Heart left ventricle (tissue), 16 donors: ENCODE results near the gene MEGF9. TPM values are rescaled to one million over a fixed set of nuclear protein-coding genes. Genes with fewer than 3 reads are reported as not detected.

Experiments
- ATAC-seq, 4 donors: fragments of 200-7000 bp; cut with Tn5 transposase; one replicate each; pipeline ENCODE4 v1.9.1; 2020 to 2022; ENCODE audit warnings: moderate library complexity in 4 of 4, mild to moderate bottlenecking in 3 of 4, moderate number of reproducible peaks in 1 of 4
- DNase-seq, 5 donors: peaks; one replicate each; pipeline ENCODE4 v3.0.0-alpha.2; 2020
- H3K27ac ChIP-seq, 12 donors: fragments of 200-600 bp; sonication (generic) in 4 of 12; one replicate each; pipeline versions ENCODE4 v1.5.0 to v1.8.0; 2016 to 2022; ENCODE audit warnings: mild to moderate bottlenecking in 2 of 12
- H3K27me3 ChIP-seq, 9 donors: fragments of 200-600 bp; sonication (generic) in 2 of 9; one replicate each; pipeline versions ENCODE4 v1.5.1 to v1.8.0; 2016 to 2022; ENCODE audit warnings: mild to moderate bottlenecking in 3 of 9
- H3K36me3 ChIP-seq, 9 donors: fragments of 200-600 bp; sonication (generic) in 2 of 9; one replicate each; pipeline versions ENCODE4 v1.5.0 to v1.8.0; 2018 to 2022; ENCODE audit warnings: mild to moderate bottlenecking in 2 of 9
- H3K4me1 ChIP-seq, 12 donors: fragments of 200-600 bp; sonication (generic) in 4 of 12; one replicate each; pipeline versions ENCODE4 v1.5.0 to v1.8.0; 2016 to 2022; ENCODE audit warnings: mild to moderate bottlenecking in 3 of 12
- H3K4me3 ChIP-seq, 12 donors: fragments of 200-600 bp; sonication (generic) in 4 of 12; one replicate each; pipeline versions ENCODE4 v1.5.0 to v1.8.0; 2017 to 2022; ENCODE audit warnings: mild to moderate bottlenecking in 9 of 12, moderate library complexity in 4 of 12
- H3K9me3 ChIP-seq, 12 donors: fragments of 200-600 bp; sonication (generic) in 4 of 12; one replicate each; pipeline versions ENCODE4 v1.5.0 to v1.8.0; 2016 to 2022; ENCODE audit warnings: mild to moderate bottlenecking in 1 of 12
- CTCF ChIP-seq, 12 donors: fragments of 200-600 bp; sonication (generic) in 4 of 12; IDR thresholded peaks; one replicate each; pipeline versions ENCODE4 v1.5.0 to v1.8.0; 2018 to 2022; ENCODE audit warnings: antibody characterized with exemption in 12 of 12, mild to moderate bottlenecking in 5 of 12
- POLR2A ChIP-seq, 2 donors: fragments of 450-650 bp; IDR thresholded peaks; one replicate each; pipeline ENCODE4 v1.6.1; 2017; ENCODE audit warnings: antibody characterized with exemption in 2 of 2, mild to moderate bottlenecking in 2 of 2, moderate library complexity in 2 of 2
- WGBS, 4 donors: extraction: QIAGEN DNeasy Blood & Tissue Kit in 2 of 4; methylation state at CpG; one replicate each; pipeline versions ENCODE4 v1.1.5 to v1.1.7; 2013 to 2018; 5-methylcytosine and 5-hydroxymethylcytosine counted together
- intact Hi-C, 10 donors: fragments of 100-400 bp; cut with DNase I; formaldehyde crosslinking; loops; one replicate each; pipeline versions ENCODE4 v1.11.1 to v1.14.2; 2022
- polyA plus RNA-seq, 2 donors: library from polyadenylated mRNA; stranded (reverse); fragments of 200-250 nt; gene quantifications; one replicate each; pipeline ENCODE4 v1.2.3, GENCODE V29; 2013
- total RNA-seq, 9 donors: library from RNA; depleted of rRNA in 2 of 9; stranded (reverse); fragments of >200 nt in 2 of 9; fragmentation: NEBNext Ultra II Directional in 3 of 9; extraction: Animal tissue kit (Norgen Biotek cat#: 25700) in 3 of 9; gene quantifications; one replicate each; pipeline versions ENCODE4 v1.1.0 to v1.2.4, GENCODE V29; 2016 to 2023
- donor health status: ischemic (EF 13 %, LVEDD 7.1; RV severe dilation, severe dysfunction).
- donor health status: healthy with polysubstance abuse.
- donor health status: DM: no; HTN: yes; CAD: no.
- donor health status: DM: no; HTN: no; CAD: no.
- donor health status: ischemic (EF 25% LVEDD 6.9; RV normal size, moderate dysfunction).
- donor health status: ischemic (EF 25% LVEDD 5.7; RV mildly dilated, moderate dysfunction).
- donor health status: healthy.
- donor health status: DM: yes; HTN: yes; CAD: no.
- donor health status: ischemic (EF 35%, LVEDD 5.7; RV mildly dilated, moderate dysfunction).
- donor health status: nonischemic (EF 11% LVEDD 7.7; RV severe dilation, severe dysfunction).
- donor health status: DM: yes; HTN: yes; CAD: no.
- donor health status: PGD.
- donor health status: ischemic (EF 29% LVEDD 5.4; RV normal size, mild dysfunction).
- donor health status: nonischemic (EF 23%, LVEDD 6.1; RV moderate dilation, normal function).

The MEGF9 gene
- total and polyA plus RNA-seq, 11 donors, result 2.2 to 46.0 (median 12.8) TPM

GRCh38 chr9:120717176-120717575, 2.9 kb upstream of the MEGF9 start:
- intact Hi-C loops, result loop anchor here in 6 of 10 donors (5.0 to 10.0 kb wide), 3 partner anchors 92 to 158 kb away; partner anchors contain the start of gene PHF19 (in 1 of the 6)
- ATAC-seq (no peak), DNase-seq (no peak)
- Histone ChIP-seq H3K9me3 (no peaks in the 10 kb centered on the region), H3K27ac (no peak overlapping the region), H3K4me3 (no peak overlapping the region), H3K4me1 (peaks cover 0 to 27% (median 18%) of the 10 kb centered on the region in 12 donors), H3K27me3 (no peaks in the 10 kb centered on the region), H3K36me3 (no peaks in the 10 kb centered on the region)
- 74 to 93% (median 82%) methylated on average over 2 of the region's 2 CpGs for WGBS, 4 donors
- no peak for TF ChIP-seq POLR2A (IDR thresholded peaks at IDR 0.05)
- TF ChIP-seq CTCF (IDR thresholded peaks at IDR 0.05), result no peak

- no peaks in the 10 kb centered on the region for H3K27me3 ChIP-seq
- H3K4me1 ChIP-seq, result peaks cover 0 to 33% (median 19%) of the 10 kb centered on the region in 12 donors
- H3K36me3 ChIP-seq, result no peaks in the 10 kb centered on the region
- WGBS, 4 donors, result 84 to 90% (median 88%) methylated on average over 5 of the region's 5 CpGs
- TF ChIP-seq CTCF (IDR thresholded peaks at IDR 0.05) (no peak), POLR2A (IDR thresholded peaks at IDR 0.05) (no peak)
- ATAC-seq (no peak), DNase-seq (no peak)
- intact Hi-C loops, result loop anchor here in 6 of 10 donors (5.0 to 10.0 kb wide), 3 partner anchors 92 to 158 kb away; partner anchors contain the start of gene PHF19 (in 1 of the 6)
- no peaks in the 10 kb centered on the region for H3K9me3 ChIP-seq
- no peak overlapping the region for H3K27ac ChIP-seq
- no peak overlapping the region for H3K4me3 ChIP-seq
Measured at GRCh38 chr9:120716483-120716882, 2.2 kb upstream of the MEGF9 start.

- WGBS, 4 donors, result 28 to 51% (median 37%) methylated on average over 5 to 14 of the region's 14 CpGs
- Histone ChIP-seq H3K4me3 (peak overlapping the region in 11 of 12 donors; percentile 68 to 96 (median 78)), H3K4me1 (peaks cover 0 to 43% (median 22%) of the 10 kb centered on the region in 12 donors), H3K27me3 (no peaks in the 10 kb centered on the region), H3K36me3 (no peaks in the 10 kb centered on the region), H3K9me3 (no peaks in the 10 kb centered on the region), H3K27ac (peak overlapping the region in 7 of 12 donors; percentile 29 to 88 (median 72))
- peak in 2 of 4 donors; percentile 2 to 6 for ATAC-seq
- intact Hi-C loops, result loop anchor here in 6 of 10 donors (5.0 to 10.0 kb wide), 3 partner anchors 91 to 159 kb away; partner anchors contain the start of gene PHF19 (in 1 of the 6)
- DNase-seq, result peak in 4 of 5 donors; percentile 33 to 61 (median 48)
- TF ChIP-seq CTCF (IDR thresholded peaks at IDR 0.05), result no peak
Measured at GRCh38 chr9:120715389-120715924, 1.2 kb upstream of the MEGF9 start.

GRCh38 chr9:120714846-120715388, 647 bp upstream of the MEGF9 start:
- Histone ChIP-seq H3K4me3 (peak overlapping the region; percentile 68 to 96 (median 78)), H3K36me3 (no peaks in the 10 kb centered on the region), H3K27ac (peak overlapping the region in 11 of 12 donors; percentile 14 to 91 (median 75)), H3K4me1 (peaks cover 0 to 43% (median 22%) of the 10 kb centered on the region in 12 donors), H3K9me3 (no peaks in the 10 kb centered on the region), H3K27me3 (no peaks in the 10 kb centered on the region)
- ATAC-seq, result peak in 1 of 4 donors; percentile 2
- 7 to 21% (median 9%) methylated on average over 12 to 30 of the region's 30 CpGs for whole genome bisulfite sequencing, 4 donors
- intact Hi-C loops, result loop anchor here in 6 of 10 donors (5.0 to 10.0 kb wide), 3 partner anchors 90 to 160 kb away; partner anchors contain the start of gene PHF19 (in 1 of the 6)
- peak in 1 of 5 donors; percentile 30 for DNase-seq
- TF ChIP-seq POLR2A (IDR thresholded peaks at IDR 0.05), result no peak
- no peak for TF ChIP-seq CTCF (IDR thresholded peaks at IDR 0.05)
